Caco-2 (cell line): Measurements from ENCODE around the gene TXNDC17. TPM values are rescaled to one million over a fixed set of nuclear protein-coding genes. Genes with fewer than 3 reads are reported as not detected.
"Not testable (repeated sequence)": the region's sequence is repeated elsewhere in the genome, so short reads cannot be mapped to it uniquely, and the experiment has no call there.

Source experiments
- BruUV-seq: library from RNA; stranded (reverse); fragments of 400-500 nt; replicated peaks from 2 replicates; lab custom pipeline; 2021; lab: Mats Ljungman, UMichigan
- CTCF ChIA-PET: fragments of 300-600 bp; sonication (Branson Sonifier 250); formaldehyde crosslinking; loops from one replicate; lab custom pipeline; 2022; ENCODE audit warnings: antibody characterized with exemption; lab: Charles Lee
- POLR2A ChIA-PET: fragments of 300-600 bp; sonication (Branson Sonifier 250); formaldehyde crosslinking; loops from one replicate; lab custom pipeline; 2022; ENCODE audit warnings: antibody characterized with exemption; lab: Charles Lee
- DNase-seq, 2 experiments: peaks; one replicate each; pipeline versions ENCODE4 v3.0.0 to v3.0.0-alpha.2; 2020 to 2022
- H3K27me3 ChIP-seq: replicated peaks from 2 replicates; pipeline ENCODE4 v1.6.0; 2011; ENCODE audit warnings: low read length; ENCODE audit not compliant: control insufficient read depth, insufficient read depth
- H3K36me3 ChIP-seq: 2 replicates; pipeline ENCODE4 v1.5.1; 2011; ENCODE audit warnings: low read length; ENCODE audit not compliant: control insufficient read depth, insufficient read depth
- H3K4me1 ChIP-seq: fragments of 250-450 bp; sonication (Bioruptor Pico); 2 replicates; pipeline ENCODE4 v1.5.1; 2020; ENCODE audit warnings: mild to moderate bottlenecking
- H3K4me3 ChIP-seq: 2 replicates; pipeline ENCODE4 v1.5.1; 2011; ENCODE audit warnings: low read depth, mild to moderate bottlenecking, control low read depth, low read length
- H3K9me3 ChIP-seq: fragments of 250-450 bp; sonication (Bioruptor Pico); 2 replicates; pipeline ENCODE4 v1.5.1; 2020; ENCODE audit warnings: mild to moderate bottlenecking, moderate library complexity
- H3K27ac Mint-ChIP-seq: one replicate; pipeline ENCODE4 v1.8.0; 2022; ENCODE audit warnings: mixed read lengths; ENCODE audit not compliant: unreplicated experiment
- H3K27me3 Mint-ChIP-seq: one replicate; pipeline ENCODE4 v1.8.0; 2022; ENCODE audit warnings: mixed read lengths; ENCODE audit not compliant: insufficient read depth, unreplicated experiment
- H3K36me3 Mint-ChIP-seq: one replicate; pipeline ENCODE4 v1.8.0; 2022; ENCODE audit warnings: mild to moderate bottlenecking, mixed read lengths; ENCODE audit not compliant: insufficient read depth, unreplicated experiment
- H3K4me1 Mint-ChIP-seq: one replicate; pipeline ENCODE4 v1.8.0; 2022; ENCODE audit warnings: low read depth, mixed read lengths; ENCODE audit not compliant: unreplicated experiment
- H3K4me3 Mint-ChIP-seq: one replicate; pipeline ENCODE4 v1.8.0; 2022; ENCODE audit warnings: mild to moderate bottlenecking, moderate library complexity, mixed read lengths; ENCODE audit not compliant: unreplicated experiment
- H3K9me3 Mint-ChIP-seq: one replicate; pipeline ENCODE4 v1.8.0; 2022; ENCODE audit warnings: mixed read lengths; ENCODE audit not compliant: unreplicated experiment
- CTCF ChIP-seq, 2 experiments: fragments of 200-600 bp in 1 of 2; IDR thresholded peaks; 1 replicate in 1 of 2; 2 replicates in 1 of 2; pipeline versions ENCODE4 v1.5.1 to v1.8.0; 2011 to 2022; ENCODE audit warnings: antibody characterized with exemption in 1 of 2, control low read depth in 1 of 2, inconsistent platforms in 1 of 2, low read depth in 1 of 2, low read length in 1 of 2, mild to moderate bottlenecking in 1 of 2, moderate library complexity in 1 of 2; ENCODE audit not compliant: insufficient read depth in 1 of 2, severe bottlenecking in 1 of 2, unreplicated experiment in 1 of 2
- intact Hi-C: fragments of 100-400 bp; cut with micrococcal nuclease; formaldehyde crosslinking; loops from one replicate; pipeline ENCODE4 v1.10.0; 2022; ENCODE audit not compliant: unreplicated experiment
- total RNA-seq: library from RNA; stranded (reverse); gene quantifications from 2 replicates; pipeline ENCODE4 v1.2.3, GENCODE V29; 2022

The TXNDC17 gene
- total RNA-seq, 1 experiment from 2014 or later: 59.1 TPM

GRCh38 chr17:6592173-6592572, 48.7 kb upstream of the TXNDC17 start:
- no peaks in the 10 kb centered on the region for H3K9me3 Mint-ChIP-seq
- peaks cover 16% of the 10 kb centered on the region for H3K36me3 Mint-ChIP-seq
- Histone ChIP-seq H3K36me3 (no peaks in the 10 kb centered on the region), H3K4me3 (no peak overlapping the region), H3K9me3 (no peaks in the 10 kb centered on the region), H3K4me1 (peaks cover 15% of the 10 kb centered on the region), H3K27me3 (no peaks in the 10 kb centered on the region)
- peak; percentile 40 to 44 for DNase-seq
- intact Hi-C loops: no loop called here
- H3K4me3 Mint-ChIP-seq: peak overlapping the region; percentile 59
- POLR2A ChIA-PET: no interaction called here
- CTCF ChIA-PET: no interaction called here
- no TSS peak for BruUV-seq
- peak overlapping the region; percentile 99 for H3K27ac Mint-ChIP-seq
- peaks cover 7% of the 10 kb centered on the region for H3K4me1 Mint-ChIP-seq
- no peak for TF ChIP-seq CTCF (IDR thresholded peaks at IDR 0.05; ENCODE audit: insufficient read depth in 1 of 2, low read depth in 1 of 2, low read length in 1 of 2, severe bottlenecking in 1 of 2, unreplicated experiment in 1 of 2)
- H3K27me3 Mint-ChIP-seq: no peaks in the 10 kb centered on the region

- H3K4me1 ChIP-seq: peaks cover 15% of the 10 kb centered on the region
- H3K27me3 ChIP-seq, POLR2A ChIA-PET, H3K4me1 Mint-ChIP-seq, H3K4me3 ChIP-seq, H3K27me3 Mint-ChIP-seq, H3K9me3 Mint-ChIP-seq, CTCF ChIA-PET, H3K36me3 ChIP-seq, H3K27ac Mint-ChIP-seq, DNase-seq, H3K4me3 Mint-ChIP-seq, H3K9me3 ChIP-seq, H3K36me3 Mint-ChIP-seq, BruUV-seq, intact Hi-C loops: not testable (repeated sequence)
These were observed 47.5 kb upstream of the TXNDC17 start for GRCh38 chr17:6593371-6593770.

GRCh38 chr17:6596081-6596480, 44.8 kb upstream of the TXNDC17 start:
- no peaks in the 10 kb centered on the region for H3K27me3 ChIP-seq
- Mint-ChIP-seq H3K4me3 (no peak overlapping the region), H3K4me1 (peaks cover 7% of the 10 kb centered on the region), H3K27me3 (no peaks in the 10 kb centered on the region), H3K36me3 (peaks cover 8% of the 10 kb centered on the region), H3K27ac (no peak overlapping the region), H3K9me3 (no peaks in the 10 kb centered on the region)
- intact Hi-C loops: no loop called here
- no TSS peak for BruUV-seq
- H3K36me3 ChIP-seq: no peaks in the 10 kb centered on the region
- no peaks in the 10 kb centered on the region for H3K9me3 ChIP-seq
- TF ChIP-seq CTCF (IDR thresholded peaks at IDR 0.05; ENCODE audit: insufficient read depth in 1 of 2, low read depth in 1 of 2, low read length in 1 of 2, severe bottlenecking in 1 of 2, unreplicated experiment in 1 of 2): no peak
- DNase-seq: no peak
- H3K4me1 ChIP-seq: peaks cover 15% of the 10 kb centered on the region
- POLR2A ChIA-PET: no interaction called here
- H3K4me3 ChIP-seq: no peak overlapping the region
- CTCF ChIA-PET: no interaction called here

GRCh38 chr17:6596511-6596910, 44.3 kb upstream of the TXNDC17 start:
- intact Hi-C loops: no loop called here
- Histone ChIP-seq H3K4me1 (peaks cover 11% of the 10 kb centered on the region), H3K27me3 (no peaks in the 10 kb centered on the region), H3K36me3 (no peaks in the 10 kb centered on the region), H3K9me3 (no peaks in the 10 kb centered on the region), H3K4me3 (no peak overlapping the region)
- H3K4me1 Mint-ChIP-seq: peaks cover 7% of the 10 kb centered on the region
- no peak for DNase-seq
- peaks cover 11% of the 10 kb centered on the region for H3K36me3 Mint-ChIP-seq
- no peak for TF ChIP-seq CTCF (IDR thresholded peaks at IDR 0.05; ENCODE audit: insufficient read depth in 1 of 2, low read depth in 1 of 2, low read length in 1 of 2, severe bottlenecking in 1 of 2, unreplicated experiment in 1 of 2)
- no peaks in the 10 kb centered on the region for H3K27me3 Mint-ChIP-seq
- no TSS peak for BruUV-seq
- CTCF ChIA-PET: no interaction called here
- H3K9me3 Mint-ChIP-seq: no peaks in the 10 kb centered on the region
- no peak overlapping the region for H3K4me3 Mint-ChIP-seq
- POLR2A ChIA-PET: no interaction called here
- H3K27ac Mint-ChIP-seq: no peak overlapping the region
